ENCODE results near the gene SOX6.

DNA sequence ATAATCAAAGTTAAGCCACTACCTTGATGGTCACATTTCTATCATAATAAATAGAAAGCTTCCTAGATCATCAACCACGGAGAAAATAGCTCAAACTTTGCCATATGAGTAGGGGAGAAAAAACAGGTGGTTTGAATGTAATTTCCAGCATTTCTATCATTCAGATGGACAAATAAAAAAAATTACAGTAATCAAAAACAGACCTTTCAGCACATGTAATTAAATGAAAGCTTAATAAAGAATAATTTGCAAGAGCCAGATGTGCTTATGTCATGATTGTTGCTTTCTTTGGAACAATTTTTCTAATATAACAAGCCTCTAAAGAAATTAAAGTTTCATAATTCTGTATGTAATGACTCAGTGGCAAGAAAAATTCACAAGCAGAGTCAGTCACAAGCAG, 297.0 kb downstream of the SOX6 start:
- TF ChIP-seq, protein P1, sequence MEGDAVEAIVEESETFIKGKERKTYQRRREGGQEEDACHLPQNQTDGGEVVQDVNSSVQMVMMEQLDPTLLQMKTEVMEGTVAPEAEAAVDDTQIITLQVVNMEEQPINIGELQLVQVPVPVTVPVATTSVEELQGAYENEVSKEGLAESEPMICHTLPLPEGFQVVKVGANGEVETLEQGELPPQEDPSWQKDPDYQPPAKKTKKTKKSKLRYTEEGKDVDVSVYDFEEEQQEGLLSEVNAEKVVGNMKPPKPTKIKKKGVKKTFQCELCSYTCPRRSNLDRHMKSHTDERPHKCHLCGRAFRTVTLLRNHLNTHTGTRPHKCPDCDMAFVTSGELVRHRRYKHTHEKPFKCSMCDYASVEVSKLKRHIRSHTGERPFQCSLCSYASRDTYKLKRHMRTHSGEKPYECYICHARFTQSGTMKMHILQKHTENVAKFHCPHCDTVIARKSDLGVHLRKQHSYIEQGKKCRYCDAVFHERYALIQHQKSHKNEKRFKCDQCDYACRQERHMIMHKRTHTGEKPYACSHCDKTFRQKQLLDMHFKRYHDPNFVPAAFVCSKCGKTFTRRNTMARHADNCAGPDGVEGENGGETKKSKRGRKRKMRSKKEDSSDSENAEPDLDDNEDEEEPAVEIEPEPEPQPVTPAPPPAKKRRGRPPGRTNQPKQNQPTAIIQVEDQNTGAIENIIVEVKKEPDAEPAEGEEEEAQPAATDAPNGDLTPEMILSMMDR (IDR thresholded peaks at IDR 0.05; ENCODE audit: low read length) = no peak
- no peak for TF ChIP-seq EZH2 (optimal IDR thresholded peaks at IDR 0.05; ENCODE audit: low read depth, low read length)

Measured in MM.1S (cell line).